ENCODE measurements around the gene DOLPP1. TPM values are rescaled to one million over a fixed set of nuclear protein-coding genes. Genes with fewer than 3 reads are reported as not detected.

The DOLPP1 gene
- polyA plus RNA-seq, 3 donors: 5.4 to 6.6 (median 5.9) TPM

- no peak for TF ChIP-seq CTCF (IDR thresholded peaks at IDR 0.05)
- intact Hi-C loops (cut with micrococcal nuclease): no loop called here
- Histone ChIP-seq H3K36me3 (replicated peaks in 1 of 2; ENCODE audit: control insufficient read depth in 1 of 2, insufficient read depth in 2 of 2, low read length in 2 of 2) (peaks cover 7 to 12% of the 10 kb centered on the region in 2 donors), H3K4me1 (ENCODE audit: control insufficient read depth in 1 of 2, insufficient read depth in 2 of 2, low read length in 2 of 2) (peaks cover 16 to 17% of the 10 kb centered on the region in 2 donors), H3K9me3 (replicated peaks in 1 of 2; ENCODE audit: control insufficient read depth in 1 of 2, insufficient read depth in 1 of 2, low read length in 2 of 2) (no peaks in the 10 kb centered on the region), H3K27me3 (ENCODE audit: control insufficient read depth in 2 of 2, insufficient read depth in 2 of 2, low read length in 2 of 2) (no peaks in the 10 kb centered on the region), H3K9ac (ENCODE audit: insufficient read depth, low read length, poor library complexity, severe bottlenecking) (no peak overlapping the region), H2AFZ (ENCODE audit: insufficient read depth, low read depth, low read length, poor library complexity, severe bottlenecking) (no peak overlapping the region), H3K4me2 (replicated peaks; ENCODE audit: extremely low read depth, low read length, poor library complexity, severe bottlenecking) (no peak overlapping the region), H3K27ac (ENCODE audit: low read depth in 1 of 2, low read length in 2 of 2) (no peak overlapping the region), H3K4me3 (replicated peaks in 1 of 3; ENCODE audit: low read depth in 2 of 3, low read length in 3 of 3) (no peak overlapping the region), H3K79me2 (ENCODE audit: insufficient read depth, low read length) (no peaks in the 10 kb centered on the region), H4K20me1 (ENCODE audit: insufficient read depth, low read length) (no peaks in the 10 kb centered on the region)
- DNase-seq: no peak
- H3K27me3 Mint-ChIP-seq (ENCODE audit: low read depth in 3 of 3): peaks cover 0 to 4% (median 0%) of the 10 kb centered on the region in 3 donors
- peaks cover 16% of the 10 kb centered on the region for H3K4me1 Mint-ChIP-seq
- no peaks in the 10 kb centered on the region for H3K9me3 Mint-ChIP-seq
- 94% methylated on average over 3 of the region's 8 CpGs for WGBS (ENCODE audit: insufficient coverage)
- H3K27ac Mint-ChIP-seq: no peak overlapping the region
- no peak overlapping the region for H3K4me3 Mint-ChIP-seq
- peaks cover 2 to 22% of the 10 kb centered on the region in 2 donors for H3K36me3 Mint-ChIP-seq
These were observed 7.5 kb upstream of the DOLPP1 start for GRCh38 chr9:129073404-129073803.

- H3K4me1 ChIP-seq (ENCODE audit: control insufficient read depth in 1 of 2, insufficient read depth in 2 of 2, low read length in 2 of 2): peaks cover 9 to 10% of the 10 kb centered on the region in 2 donors
- intact Hi-C loops (cut with micrococcal nuclease): no loop called here
- no peaks in the 10 kb centered on the region for H3K9me3 ChIP-seq (replicated peaks in 1 of 2; ENCODE audit: control insufficient read depth in 1 of 2, insufficient read depth in 1 of 2, low read length in 2 of 2)
- H3K27ac ChIP-seq (ENCODE audit: low read depth in 1 of 2, low read length in 2 of 2): no peak overlapping the region
- H3K27me3 Mint-ChIP-seq (ENCODE audit: low read depth in 3 of 3): peaks cover 0 to 4% (median 0%) of the 10 kb centered on the region in 3 donors
- H3K9me3 Mint-ChIP-seq: no peaks in the 10 kb centered on the region
- H3K4me2 ChIP-seq (replicated peaks; ENCODE audit: extremely low read depth, low read length, poor library complexity, severe bottlenecking): no peak overlapping the region
- TF ChIP-seq CTCF (IDR thresholded peaks at IDR 0.05): no peak
- peaks cover 2 to 16% of the 10 kb centered on the region in 2 donors for H3K36me3 Mint-ChIP-seq
- H3K4me3 ChIP-seq (replicated peaks in 1 of 3; ENCODE audit: low read depth in 2 of 3, low read length in 3 of 3): no peak overlapping the region
- no peak overlapping the region for H3K27ac Mint-ChIP-seq
- H2AFZ ChIP-seq (ENCODE audit: insufficient read depth, low read depth, low read length, poor library complexity, severe bottlenecking): no peak overlapping the region
- H3K9ac ChIP-seq (ENCODE audit: insufficient read depth, low read length, poor library complexity, severe bottlenecking): no peak overlapping the region
- H3K79me2 ChIP-seq (ENCODE audit: insufficient read depth, low read length): no peaks in the 10 kb centered on the region
- H4K20me1 ChIP-seq (ENCODE audit: insufficient read depth, low read length): no peaks in the 10 kb centered on the region
- WGBS (ENCODE audit: insufficient coverage): no CpG with 5 or more reads among the region's 3 CpGs
- no peaks in the 10 kb centered on the region for H3K27me3 ChIP-seq (ENCODE audit: control insufficient read depth in 2 of 2, insufficient read depth in 2 of 2, low read length in 2 of 2)
- H3K4me3 Mint-ChIP-seq: no peak overlapping the region
- peaks cover 5 to 12% of the 10 kb centered on the region in 2 donors for H3K36me3 ChIP-seq (replicated peaks in 1 of 2; ENCODE audit: control insufficient read depth in 1 of 2, insufficient read depth in 2 of 2, low read length in 2 of 2)
- H3K4me1 Mint-ChIP-seq: peaks cover 9% of the 10 kb centered on the region
- no peak for DNase-seq
These were observed 6.8 kb upstream of the DOLPP1 start for GRCh38 chr9:129074106-129074505.
